HepG2 (cell line): ENCODE results near the gene COPZ1. TPM values are rescaled to one million over a fixed set of nuclear protein-coding genes. Genes with fewer than 3 reads are reported as not detected.
A peak's percentile ranks its signal among the peaks of the same experiment; 100 is the strongest.

Experiments
- CREB1 ChIP-seq, 2 experiments: fragments of 450-650 bp in 1 of 2; IDR thresholded peaks; 2 replicates each; pipeline ENCODE4 v1.6.1; 2016 to 2017; ENCODE audit warnings: control low read depth in 1 of 2, mild to moderate bottlenecking in 1 of 2, missing compliant biosample characterization in 1 of 2, missing genetic modification characterization in 1 of 2
- GTF3A ChIP-seq: sonication (generic); formaldehyde crosslinking; conservative IDR thresholded peaks from 2 replicates; pipeline ENCODE4 v1.4.0; 2020; ENCODE audit warnings: mild to moderate bottlenecking, missing genetic modification reagents
- IRX3 ChIP-seq: sonication (generic); formaldehyde crosslinking; IDR thresholded peaks from 2 replicates; pipeline ENCODE4 v1.8.1; 2023; ENCODE audit warnings: mild to moderate bottlenecking, low read depth, missing genetic modification reagents, borderline replicate concordance
- ISL2 ChIP-seq: sonication (generic); formaldehyde crosslinking; IDR thresholded peaks from 2 replicates; pipeline ENCODE4 v1.5.0; 2020; ENCODE audit warnings: missing genetic modification reagents
- KLF12 ChIP-seq: sonication (generic); formaldehyde crosslinking; IDR thresholded peaks from 2 replicates; pipeline ENCODE4 v1.4.0; 2020; ENCODE audit warnings: missing genetic modification reagents, borderline replicate concordance
- KMT2A ChIP-seq: sonication (generic); formaldehyde crosslinking; IDR thresholded peaks from 2 replicates; pipeline ENCODE4 v1.4.0; 2020; ENCODE audit warnings: missing genetic modification reagents
- PHF5A ChIP-seq: IDR thresholded peaks from one replicate; pipeline ENCODE4 v1.6.1; 2018; ENCODE audit warnings: low read depth, missing genetic modification reagents; ENCODE audit not compliant: unreplicated experiment
- POLR2AphosphoS5 ChIP-seq: IDR thresholded peaks from 2 replicates; pipeline ENCODE4 v1.6.1; 2012; ENCODE audit warnings: low read depth, low read length
- SPEN ChIP-seq: sonication (generic); formaldehyde crosslinking; IDR thresholded peaks from 2 replicates; pipeline ENCODE4 v1.5.1; 2020; ENCODE audit warnings: low read depth, mild to moderate bottlenecking, missing genetic modification reagents
- YEATS4 ChIP-seq: sonication (generic); formaldehyde crosslinking; IDR thresholded peaks from 2 replicates; pipeline ENCODE4 v1.4.0; 2020; ENCODE audit warnings: missing genetic modification reagents, borderline replicate concordance
- ZMAT3 ChIP-seq: sonication (generic); formaldehyde crosslinking; conservative IDR thresholded peaks from 2 replicates; pipeline ENCODE4 v1.7.0; 2021; ENCODE audit warnings: missing genetic modification reagents
- ZNF292 ChIP-seq: sonication (generic); formaldehyde crosslinking; IDR thresholded peaks from 2 replicates; pipeline ENCODE4 v1.8.1; 2022; ENCODE audit warnings: mild to moderate bottlenecking, low read depth, missing genetic modification reagents, borderline replicate concordance
- ZNF75D ChIP-seq: sonication (generic); formaldehyde crosslinking; IDR thresholded peaks from 2 replicates; pipeline ENCODE4 v1.8.1; 2023; ENCODE audit warnings: missing genetic modification reagents, mild to moderate bottlenecking, borderline replicate concordance
- ZNF792 ChIP-seq: IDR thresholded peaks from 2 replicates; pipeline ENCODE4 v1.6.1; 2016
- polyA plus RNA-seq, 8 experiments: library from polyadenylated mRNA; depleted of rRNA in 3 of 8; stranded (reverse) in 7 of 8; unstranded in 1 of 8; fragments of >200 nt; fragmentation: Illumina TruSeq in 4 of 8; extraction: Trizol in 4 of 8; gene quantifications; 2 replicates each; pipeline versions ENCODE4 v1.2.1 to v1.2.3, GENCODE V29; 2011 to 2016; ENCODE audit warnings: low read depth in 4 of 8, missing spikeins in 1 of 8, mixed read lengths in 1 of 8; ENCODE audit not compliant: insufficient read depth in 1 of 8
- total RNA-seq, 5 experiments: library from RNA; depleted of rRNA; stranded (reverse); fragments of >200 nt; fragmentation: Illumina TruSeq; extraction: Trizol; gene quantifications; 2 replicates each; pipeline ENCODE4 v1.2.3, GENCODE V29; 2016; ENCODE audit warnings: low read depth in 1 of 5
- TF ChIP-seq, protein P1 (sequence below), 2 experiments: sonication (generic) in 1 of 2; formaldehyde crosslinking in 1 of 2; IDR thresholded peaks; 2 replicates each; pipeline versions ENCODE4 v1.4.0 to v1.6.1; 2016 to 2020; ENCODE audit warnings: borderline replicate concordance in 1 of 2, low read depth in 1 of 2, mild to moderate bottlenecking in 1 of 2, missing genetic modification reagents in 1 of 2
- TF ChIP-seq, protein P2 (sequence below), 2 experiments: sonication (generic) in 1 of 2; formaldehyde crosslinking in 1 of 2; IDR thresholded peaks; 2 replicates each; pipeline versions ENCODE4 v1.4.0 to v1.6.1; 2018 to 2020; ENCODE audit warnings: missing genetic modification reagents in 2 of 2, borderline replicate concordance in 1 of 2, low read depth in 1 of 2, mild to moderate bottlenecking in 1 of 2, missing biosample characterization in 1 of 2
- TF ChIP-seq, protein P3 (sequence below): sonication (generic); formaldehyde crosslinking; IDR thresholded peaks from 2 replicates; pipeline ENCODE4 v1.4.0; 2020; ENCODE audit warnings: missing genetic modification reagents
- TF ChIP-seq, protein P4 (sequence below): sonication (generic); formaldehyde crosslinking; IDR thresholded peaks from 2 replicates; pipeline ENCODE4 v1.8.0; 2023; ENCODE audit warnings: mild to moderate bottlenecking, missing genetic modification reagents

COPZ1 gene
- total and polyA plus RNA-seq, 2 of the 13 experiments (the other 11 are each of a cell fraction or from before 2014, with no cell fraction given): 125 to 184 TPM

DNA sequence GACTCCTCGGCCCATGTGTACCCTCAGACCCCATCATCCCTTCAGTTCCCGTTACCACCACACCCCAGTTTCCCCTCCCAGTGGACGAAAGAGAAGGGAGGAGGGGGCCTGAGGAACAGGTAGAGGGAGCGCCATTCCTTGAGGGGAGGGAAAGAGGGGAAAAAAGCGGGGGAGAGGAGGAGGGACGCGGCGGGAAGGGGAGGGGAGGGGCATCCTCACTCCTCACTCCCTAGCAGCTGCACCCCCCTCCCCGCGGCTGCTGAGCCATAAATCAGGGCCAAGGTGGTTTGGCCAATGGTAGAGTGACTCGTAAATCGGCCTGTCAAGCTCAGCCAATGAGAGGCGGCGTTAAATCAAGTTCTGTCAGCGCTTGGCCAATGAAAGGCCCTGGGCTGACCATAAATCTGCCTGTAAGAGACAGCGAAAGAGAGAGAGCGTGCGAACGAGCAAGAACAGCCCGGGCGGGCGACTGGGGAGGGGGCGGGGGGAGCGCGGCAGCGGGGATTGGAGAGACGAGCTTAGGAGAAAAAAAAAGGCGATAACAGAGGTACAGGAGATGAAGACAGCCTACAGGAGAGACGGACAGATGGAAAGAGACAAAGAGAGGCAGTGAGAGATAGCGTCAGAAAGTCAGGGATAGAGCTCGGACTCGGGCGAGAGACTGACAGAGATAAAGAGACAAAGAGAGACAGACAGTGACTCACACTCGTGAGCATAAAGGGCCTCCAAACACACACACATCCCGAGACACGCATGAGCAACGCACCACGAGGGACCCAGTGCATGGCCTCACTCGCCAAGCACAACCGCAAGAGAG lies 34.2 kb downstream of the COPZ1 start (continued):
- TF ChIP-seq, protein P1, sequence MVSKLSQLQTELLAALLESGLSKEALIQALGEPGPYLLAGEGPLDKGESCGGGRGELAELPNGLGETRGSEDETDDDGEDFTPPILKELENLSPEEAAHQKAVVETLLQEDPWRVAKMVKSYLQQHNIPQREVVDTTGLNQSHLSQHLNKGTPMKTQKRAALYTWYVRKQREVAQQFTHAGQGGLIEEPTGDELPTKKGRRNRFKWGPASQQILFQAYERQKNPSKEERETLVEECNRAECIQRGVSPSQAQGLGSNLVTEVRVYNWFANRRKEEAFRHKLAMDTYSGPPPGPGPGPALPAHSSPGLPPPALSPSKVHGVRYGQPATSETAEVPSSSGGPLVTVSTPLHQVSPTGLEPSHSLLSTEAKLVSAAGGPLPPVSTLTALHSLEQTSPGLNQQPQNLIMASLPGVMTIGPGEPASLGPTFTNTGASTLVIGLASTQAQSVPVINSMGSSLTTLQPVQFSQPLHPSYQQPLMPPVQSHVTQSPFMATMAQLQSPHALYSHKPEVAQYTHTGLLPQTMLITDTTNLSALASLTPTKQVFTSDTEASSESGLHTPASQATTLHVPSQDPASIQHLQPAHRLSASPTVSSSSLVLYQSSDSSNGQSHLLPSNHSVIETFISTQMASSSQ (IDR thresholded peaks at IDR 0.05; ENCODE audit: low read depth): no peak
- TF ChIP-seq, protein P1 (CRISPR knock-in tag; IDR thresholded peaks at IDR 0.05; ENCODE audit: borderline replicate concordance): 0 out of 2 replicates have a peak, but pooled peaks have one; percentile 27
- TF ChIP-seq, protein P2, sequence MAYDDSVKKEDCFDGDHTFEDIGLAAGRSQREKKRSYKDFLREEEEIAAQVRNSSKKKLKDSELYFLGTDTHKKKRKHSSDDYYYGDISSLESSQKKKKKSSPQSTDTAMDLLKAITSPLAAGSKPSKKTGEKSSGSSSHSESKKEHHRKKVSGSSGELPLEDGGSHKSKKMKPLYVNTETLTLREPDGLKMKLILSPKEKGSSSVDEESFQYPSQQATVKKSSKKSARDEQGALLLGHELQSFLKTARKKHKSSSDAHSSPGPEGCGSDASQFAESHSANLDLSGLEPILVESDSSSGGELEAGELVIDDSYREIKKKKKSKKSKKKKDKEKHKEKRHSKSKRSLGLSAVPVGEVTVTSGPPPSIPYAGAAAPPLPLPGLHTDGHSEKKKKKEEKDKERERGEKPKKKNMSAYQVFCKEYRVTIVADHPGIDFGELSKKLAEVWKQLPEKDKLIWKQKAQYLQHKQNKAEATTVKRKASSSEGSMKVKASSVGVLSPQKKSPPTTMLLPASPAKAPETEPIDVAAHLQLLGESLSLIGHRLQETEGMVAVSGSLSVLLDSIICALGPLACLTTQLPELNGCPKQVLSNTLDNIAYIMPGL (CRISPR knock-in tag; IDR thresholded peaks at IDR 0.05; ENCODE audit: borderline replicate concordance in 1 of 2, low read depth in 1 of 2): peak in 1 of 2 experiments; percentile 59; a peak in 2 of 4 replicates
- TF ChIP-seq POLR2AphosphoS5 (peak; percentile 30), ZNF792 (CRISPR knock-in tag) (0 out of 2 replicates have a peak, but pooled peaks have one; percentile 27), ISL2 (CRISPR knock-in tag) (0 out of 2 replicates have a peak, but pooled peaks have one; percentile 33), SPEN (0 out of 2 replicates have a peak, but pooled peaks have one; percentile 32), YEATS4 (peak; percentile 74), GTF3A (CRISPR knock-in tag) (no peak), CREB1 (IDR thresholded peaks at IDR 0.05) (peak; percentile 85), CREB1 (CRISPR knock-in tag; IDR thresholded peaks at IDR 0.05) (peak; percentile 87), KLF12 (CRISPR knock-in tag) (peak; percentile 36; the same call in 1 of the 2 replicates), KMT2A (0 out of 2 replicates have a peak, but pooled peaks have one; percentile 50), PHF5A (CRISPR knock-in tag) (peak; percentile 47), ZNF75D (CRISPR knock-in tag) (0 out of 2 replicates have a peak, but pooled peaks have one; percentile 61), IRX3 (CRISPR knock-in tag) (no peak), ZNF292 (CRISPR knock-in tag) (peak; percentile 64), ZMAT3 (CRISPR knock-in tag) (peak; percentile 65; the same call in 1 of the 2 replicates)
- TF ChIP-seq, protein P3, sequence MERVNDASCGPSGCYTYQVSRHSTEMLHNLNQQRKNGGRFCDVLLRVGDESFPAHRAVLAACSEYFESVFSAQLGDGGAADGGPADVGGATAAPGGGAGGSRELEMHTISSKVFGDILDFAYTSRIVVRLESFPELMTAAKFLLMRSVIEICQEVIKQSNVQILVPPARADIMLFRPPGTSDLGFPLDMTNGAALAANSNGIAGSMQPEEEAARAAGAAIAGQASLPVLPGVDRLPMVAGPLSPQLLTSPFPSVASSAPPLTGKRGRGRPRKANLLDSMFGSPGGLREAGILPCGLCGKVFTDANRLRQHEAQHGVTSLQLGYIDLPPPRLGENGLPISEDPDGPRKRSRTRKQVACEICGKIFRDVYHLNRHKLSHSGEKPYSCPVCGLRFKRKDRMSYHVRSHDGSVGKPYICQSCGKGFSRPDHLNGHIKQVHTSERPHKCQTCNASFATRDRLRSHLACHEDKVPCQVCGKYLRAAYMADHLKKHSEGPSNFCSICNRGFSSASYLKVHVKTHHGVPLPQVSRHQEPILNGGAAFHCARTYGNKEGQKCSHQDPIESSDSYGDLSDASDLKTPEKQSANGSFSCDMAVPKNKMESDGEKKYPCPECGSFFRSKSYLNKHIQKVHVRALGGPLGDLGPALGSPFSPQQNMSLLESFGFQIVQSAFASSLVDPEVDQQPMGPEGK (CRISPR knock-in tag): peak; percentile 94
- TF ChIP-seq, protein P4, sequence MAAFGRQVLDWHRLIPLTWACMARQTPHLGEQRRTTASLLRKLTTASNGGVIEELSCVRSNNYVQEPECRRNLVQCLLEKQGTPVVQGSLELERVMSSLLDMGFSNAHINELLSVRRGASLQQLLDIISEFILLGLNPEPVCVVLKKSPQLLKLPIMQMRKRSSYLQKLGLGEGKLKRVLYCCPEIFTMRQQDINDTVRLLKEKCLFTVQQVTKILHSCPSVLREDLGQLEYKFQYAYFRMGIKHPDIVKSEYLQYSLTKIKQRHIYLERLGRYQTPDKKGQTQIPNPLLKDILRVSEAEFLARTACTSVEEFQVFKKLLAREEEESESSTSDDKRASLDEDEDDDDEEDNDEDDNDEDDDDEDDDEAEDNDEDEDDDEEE (CRISPR knock-in tag): no peak
